Heart left ventricle (tissue), 16 donors: ENCODE measurements around the gene SH3D19. TPM values are rescaled to one million over a fixed set of nuclear protein-coding genes. Genes with fewer than 3 reads are reported as not detected.

Experiments used
- ATAC-seq, 4 donors: fragments of 200-7000 bp; cut with Tn5 transposase; one replicate each; pipeline ENCODE4 v1.9.1; 2020 to 2022; ENCODE audit warnings: moderate library complexity in 4 of 4, mild to moderate bottlenecking in 3 of 4, moderate number of reproducible peaks in 1 of 4
- DNase-seq, 5 donors: peaks; one replicate each; pipeline ENCODE4 v3.0.0-alpha.2; 2020
- H3K27ac ChIP-seq, 12 donors: fragments of 200-600 bp; sonication (generic) in 4 of 12; one replicate each; pipeline versions ENCODE4 v1.5.0 to v1.8.0; 2016 to 2022; ENCODE audit warnings: mild to moderate bottlenecking in 2 of 12
- H3K27me3 ChIP-seq, 9 donors: fragments of 200-600 bp; sonication (generic) in 2 of 9; one replicate each; pipeline versions ENCODE4 v1.5.1 to v1.8.0; 2016 to 2022; ENCODE audit warnings: mild to moderate bottlenecking in 3 of 9
- H3K36me3 ChIP-seq, 9 donors: fragments of 200-600 bp; sonication (generic) in 2 of 9; one replicate each; pipeline versions ENCODE4 v1.5.0 to v1.8.0; 2018 to 2022; ENCODE audit warnings: mild to moderate bottlenecking in 2 of 9
- H3K4me1 ChIP-seq, 12 donors: fragments of 200-600 bp; sonication (generic) in 4 of 12; one replicate each; pipeline versions ENCODE4 v1.5.0 to v1.8.0; 2016 to 2022; ENCODE audit warnings: mild to moderate bottlenecking in 3 of 12
- H3K4me3 ChIP-seq, 12 donors: fragments of 200-600 bp; sonication (generic) in 4 of 12; one replicate each; pipeline versions ENCODE4 v1.5.0 to v1.8.0; 2017 to 2022; ENCODE audit warnings: mild to moderate bottlenecking in 9 of 12, moderate library complexity in 4 of 12
- H3K9me3 ChIP-seq, 12 donors: fragments of 200-600 bp; sonication (generic) in 4 of 12; one replicate each; pipeline versions ENCODE4 v1.5.0 to v1.8.0; 2016 to 2022; ENCODE audit warnings: mild to moderate bottlenecking in 1 of 12
- CTCF ChIP-seq, 12 donors: fragments of 200-600 bp; sonication (generic) in 4 of 12; IDR thresholded peaks; one replicate each; pipeline versions ENCODE4 v1.5.0 to v1.8.0; 2018 to 2022; ENCODE audit warnings: antibody characterized with exemption in 12 of 12, mild to moderate bottlenecking in 5 of 12
- POLR2A ChIP-seq, 2 donors: fragments of 450-650 bp; IDR thresholded peaks; one replicate each; pipeline ENCODE4 v1.6.1; 2017; ENCODE audit warnings: antibody characterized with exemption in 2 of 2, mild to moderate bottlenecking in 2 of 2, moderate library complexity in 2 of 2
- WGBS, 4 donors: extraction: QIAGEN DNeasy Blood & Tissue Kit in 2 of 4; methylation state at CpG; one replicate each; pipeline versions ENCODE4 v1.1.5 to v1.1.7; 2013 to 2018; 5-methylcytosine and 5-hydroxymethylcytosine counted together
- intact Hi-C, 10 donors: fragments of 100-400 bp; cut with DNase I; formaldehyde crosslinking; loops; one replicate each; pipeline versions ENCODE4 v1.11.1 to v1.14.2; 2022
- polyA plus RNA-seq, 2 donors: library from polyadenylated mRNA; stranded (reverse); fragments of 200-250 nt; gene quantifications; one replicate each; pipeline ENCODE4 v1.2.3, GENCODE V29; 2013
- total RNA-seq, 9 donors: library from RNA; depleted of rRNA in 2 of 9; stranded (reverse); fragments of >200 nt in 2 of 9; fragmentation: NEBNext Ultra II Directional in 3 of 9; extraction: Animal tissue kit (Norgen Biotek cat#: 25700) in 3 of 9; gene quantifications; one replicate each; pipeline versions ENCODE4 v1.1.0 to v1.2.4, GENCODE V29; 2016 to 2023
- donor health status: ischemic (EF 13 %, LVEDD 7.1; RV severe dilation, severe dysfunction).
- donor health status: healthy with polysubstance abuse.
- donor health status: DM: no; HTN: yes; CAD: no.
- donor health status: DM: no; HTN: no; CAD: no.
- donor health status: ischemic (EF 25% LVEDD 6.9; RV normal size, moderate dysfunction).
- donor health status: ischemic (EF 25% LVEDD 5.7; RV mildly dilated, moderate dysfunction).
- donor health status: healthy.
- donor health status: DM: yes; HTN: yes; CAD: no.
- donor health status: ischemic (EF 35%, LVEDD 5.7; RV mildly dilated, moderate dysfunction).
- donor health status: nonischemic (EF 11% LVEDD 7.7; RV severe dilation, severe dysfunction).
- donor health status: DM: yes; HTN: yes; CAD: no.
- donor health status: PGD.
- donor health status: ischemic (EF 29% LVEDD 5.4; RV normal size, mild dysfunction).
- donor health status: nonischemic (EF 23%, LVEDD 6.1; RV moderate dilation, normal function).

Gene SH3D19
- total and polyA plus RNA-seq, 11 donors = 60.4 to 173 (median 126) TPM

- Histone ChIP-seq H3K36me3 (no peaks in the 10 kb centered on the region), H3K4me3 (no peak overlapping the region), H3K9me3 (no peaks in the 10 kb centered on the region), H3K4me1 (peaks cover 0 to 44% (median 27%) of the 10 kb centered on the region in 12 donors), H3K27me3 (no peaks in the 10 kb centered on the region), H3K27ac (peak overlapping the region in 1 of 12 donors; percentile 42)
- ATAC-seq (no peak), DNase-seq (no peak)
- intact Hi-C loops = no loop called here
- 90 to 96% (median 93%) methylated on average over 2 of the region's 2 CpGs for WGBS, 4 donors
- TF ChIP-seq CTCF (IDR thresholded peaks at IDR 0.05) (no peak), POLR2A (IDR thresholded peaks at IDR 0.05) (no peak)
These were observed 132.0 kb downstream of the SH3D19 start for GRCh38 chr4:151193414-151193813.

- TF ChIP-seq CTCF (IDR thresholded peaks at IDR 0.05) (no peak), POLR2A (IDR thresholded peaks at IDR 0.05) (no peak)
- DNase-seq (no peak), ATAC-seq (no peak)
- Histone ChIP-seq H3K9me3 (no peaks in the 10 kb centered on the region), H3K27ac (peak overlapping the region in 1 of 12 donors; percentile 42), H3K4me3 (no peak overlapping the region), H3K27me3 (no peaks in the 10 kb centered on the region), H3K36me3 (no peaks in the 10 kb centered on the region), H3K4me1 (peaks cover 0 to 39% (median 24%) of the 10 kb centered on the region in 12 donors)
- 82 to 94% (median 89%) methylated on average over 1 of the region's 1 CpG for WGBS, 4 donors
- intact Hi-C loops = no loop called here
These were observed 132.7 kb downstream of the SH3D19 start for GRCh38 chr4:151192556-151193235.

- Histone ChIP-seq H3K9me3 (no peaks in the 10 kb centered on the region), H3K27me3 (no peaks in the 10 kb centered on the region), H3K36me3 (peaks cover 0 to 13% (median 2%) of the 10 kb centered on the region in 9 donors), H3K4me3 (no peak overlapping the region), H3K4me1 (peaks cover 0 to 23% (median 6%) of the 10 kb centered on the region in 12 donors), H3K27ac (no peak overlapping the region)
- ATAC-seq (peak in 2 of 4 donors; percentile 44 to 70), DNase-seq (no peak)
- TF ChIP-seq POLR2A (IDR thresholded peaks at IDR 0.05) (no peak), CTCF (IDR thresholded peaks at IDR 0.05) (no peak)
- intact Hi-C loops = no loop called here
- WGBS, 4 donors = 85 to 89% (median 88%) methylated on average over 6 of the region's 6 CpGs
These were observed 140.6 kb downstream of the SH3D19 start for GRCh38 chr4:151184523-151185458.

- ATAC-seq (no peak), DNase-seq (no peak)
- no peaks in the 10 kb centered on the region for H3K9me3 ChIP-seq
- H3K36me3 ChIP-seq = peaks cover 0 to 28% (median 2%) of the 10 kb centered on the region in 9 donors
- H3K27ac ChIP-seq = no peak overlapping the region
- intact Hi-C loops = no loop called here
- H3K4me3 ChIP-seq = no peak overlapping the region
- 89 to 91% (median 90%) methylated on average over 5 of the region's 5 CpGs for WGBS, 4 donors
- H3K27me3 ChIP-seq = no peaks in the 10 kb centered on the region
- peaks cover 0 to 23% (median 6%) of the 10 kb centered on the region in 12 donors for H3K4me1 ChIP-seq
- TF ChIP-seq CTCF (IDR thresholded peaks at IDR 0.05) (no peak), POLR2A (IDR thresholded peaks at IDR 0.05) (no peak)
These were observed 142.9 kb downstream of the SH3D19 start for GRCh38 chr4:151182455-151182996.
